ENCODE results near the gene PKP3. TPM values are rescaled to one million over a fixed set of nuclear protein-coding genes. Genes with fewer than 3 reads are reported as not detected.

PKP3 gene
- polyA plus RNA-seq, 1 donor (not counting 4 experiments of a cell fraction or from before 2014, with no cell fraction given): 125 TPM

- Histone ChIP-seq H3K4me2 (ENCODE audit: control insufficient read depth, extremely low read depth, insufficient read depth, low read depth, low read length) (no peak overlapping the region), H3K9me3 (ENCODE audit: control insufficient read depth, low read depth, low read length) (no peaks in the 10 kb centered on the region), H3K36me3 (ENCODE audit: control insufficient read depth in 2 of 2, extremely low read depth in 1 of 2, insufficient read depth in 2 of 2, low read length in 2 of 2) (peaks cover 0 to 2% of the 10 kb centered on the region in 2 experiments), H4K20me1 (ENCODE audit: control insufficient read depth, extremely low read depth, insufficient read depth, low read length) (peaks cover 4% of the 10 kb centered on the region), H3K27me3 (ENCODE audit: control insufficient read depth, extremely low read depth, insufficient read depth, low read length) (no peaks in the 10 kb centered on the region), H2AFZ (ENCODE audit: control insufficient read depth, low read length) (no peak overlapping the region), H3K4me1 (ENCODE audit: control insufficient read depth, extremely low read depth, insufficient read depth, low read length) (no peaks in the 10 kb centered on the region), H3K27ac (ENCODE audit: control insufficient read depth, insufficient read depth, low read length) (no peak overlapping the region), H3K4me3 (ENCODE audit: control insufficient read depth in 2 of 3, extremely low read depth in 1 of 3, insufficient read depth in 2 of 3, low read depth in 1 of 3, low read length in 3 of 3) (no peak overlapping the region), H3K79me2 (ENCODE audit: control insufficient read depth, insufficient read depth, low read length) (no peaks in the 10 kb centered on the region), H3K9ac (ENCODE audit: control insufficient read depth, extremely low read depth, insufficient read depth, low read length) (no peak overlapping the region), H3K9me1 (ENCODE audit: control insufficient read depth, extremely low read depth, insufficient read depth, low read length) (no peaks in the 10 kb centered on the region)
- FAIRE-seq (no peak), DNase-seq (ENCODE audit: low read depth, low spot score) (no peak)
- dilution Hi-C loops (cut with MboI; ENCODE audit: extremely low pct_ligation_motif_present, low sequenced_read_pairs): no loop called here
- TF ChIP-seq EZH2 (IDR thresholded peaks at IDR 0.05; ENCODE audit: low read length) (no peak), CTCF (optimal IDR thresholded peaks at IDR 0.05 in 1 of 3, IDR thresholded peaks at IDR 0.05 in 1 of 3, conservative IDR thresholded peaks at IDR 0.05 in 1 of 3; ENCODE audit: extremely low read depth in 1 of 3, insufficient read depth in 2 of 3, low read length in 3 of 3) (no peak)
Observed at GRCh38 chr11:380095-380480, 13.9 kb upstream of the PKP3 start.

- Histone ChIP-seq H3K4me1 (ENCODE audit: control insufficient read depth, extremely low read depth, insufficient read depth, low read length) (no peaks in the 10 kb centered on the region), H3K4me3 (ENCODE audit: control insufficient read depth in 2 of 3, extremely low read depth in 1 of 3, insufficient read depth in 2 of 3, low read depth in 1 of 3, low read length in 3 of 3) (no peak overlapping the region), H3K27ac (ENCODE audit: control insufficient read depth, insufficient read depth, low read length) (no peak overlapping the region), H3K79me2 (ENCODE audit: control insufficient read depth, insufficient read depth, low read length) (no peaks in the 10 kb centered on the region), H3K9ac (ENCODE audit: control insufficient read depth, extremely low read depth, insufficient read depth, low read length) (no peak overlapping the region), H4K20me1 (ENCODE audit: control insufficient read depth, extremely low read depth, insufficient read depth, low read length) (peaks cover 4% of the 10 kb centered on the region), H3K9me1 (ENCODE audit: control insufficient read depth, extremely low read depth, insufficient read depth, low read length) (no peaks in the 10 kb centered on the region), H3K36me3 (ENCODE audit: control insufficient read depth in 2 of 2, extremely low read depth in 1 of 2, insufficient read depth in 2 of 2, low read length in 2 of 2) (peaks cover 0 to 2% of the 10 kb centered on the region in 2 experiments), H3K27me3 (ENCODE audit: control insufficient read depth, extremely low read depth, insufficient read depth, low read length) (no peaks in the 10 kb centered on the region), H3K4me2 (ENCODE audit: control insufficient read depth, extremely low read depth, insufficient read depth, low read depth, low read length) (no peak overlapping the region), H3K9me3 (ENCODE audit: control insufficient read depth, low read depth, low read length) (no peaks in the 10 kb centered on the region), H2AFZ (ENCODE audit: control insufficient read depth, low read length) (no peak overlapping the region)
- DNase-seq (ENCODE audit: low read depth, low spot score) (no peak), FAIRE-seq (no peak)
- dilution Hi-C loops (cut with MboI; ENCODE audit: extremely low pct_ligation_motif_present, low sequenced_read_pairs): no loop called here
- TF ChIP-seq EZH2 (IDR thresholded peaks at IDR 0.05; ENCODE audit: low read length): no peak
- TF ChIP-seq CTCF (optimal IDR thresholded peaks at IDR 0.05 in 1 of 3, IDR thresholded peaks at IDR 0.05 in 1 of 3, conservative IDR thresholded peaks at IDR 0.05 in 1 of 3; ENCODE audit: extremely low read depth in 1 of 3, insufficient read depth in 2 of 3, low read length in 3 of 3): no peak
Observed at GRCh38 chr11:380491-380890, 13.5 kb upstream of the PKP3 start.
